Measurements from ENCODE around the gene BCR. TPM values are rescaled to one million over a fixed set of nuclear protein-coding genes. Genes with fewer than 3 reads are reported as not detected.

The BCR gene
- polyA plus RNA-seq, 1 donor (not counting 4 experiments of a cell fraction or from before 2014, with no cell fraction given): 25.8 TPM

- Histone ChIP-seq H3K9me1 (ENCODE audit: control insufficient read depth, extremely low read depth, insufficient read depth, low read length) (no peaks in the 10 kb centered on the region), H4K20me1 (ENCODE audit: control insufficient read depth, extremely low read depth, insufficient read depth, low read length) (no peaks in the 10 kb centered on the region), H3K9ac (ENCODE audit: control insufficient read depth, extremely low read depth, insufficient read depth, low read length) (no peak overlapping the region), H2AFZ (ENCODE audit: control insufficient read depth, low read length) (no peak overlapping the region), H3K4me1 (ENCODE audit: control insufficient read depth, extremely low read depth, insufficient read depth, low read length) (no peaks in the 10 kb centered on the region), H3K27ac (ENCODE audit: control insufficient read depth, insufficient read depth, low read length) (no peak overlapping the region), H3K9me3 (ENCODE audit: control insufficient read depth, low read depth, low read length) (no peaks in the 10 kb centered on the region), H3K27me3 (ENCODE audit: control insufficient read depth, extremely low read depth, insufficient read depth, low read length) (peaks cover 5% of the 10 kb centered on the region), H3K79me2 (ENCODE audit: control insufficient read depth, insufficient read depth, low read length) (no peaks in the 10 kb centered on the region), H3K36me3 (ENCODE audit: control insufficient read depth in 2 of 2, extremely low read depth in 1 of 2, insufficient read depth in 2 of 2, low read length in 2 of 2) (no peaks in the 10 kb centered on the region), H3K4me3 (ENCODE audit: control insufficient read depth in 2 of 3, extremely low read depth in 1 of 3, insufficient read depth in 2 of 3, low read depth in 1 of 3, low read length in 3 of 3) (no peak overlapping the region), H3K4me2 (ENCODE audit: control insufficient read depth, extremely low read depth, insufficient read depth, low read depth, low read length) (no peak overlapping the region)
- no peak for TF ChIP-seq CTCF (optimal IDR thresholded peaks at IDR 0.05 in 1 of 3, IDR thresholded peaks at IDR 0.05 in 1 of 3, conservative IDR thresholded peaks at IDR 0.05 in 1 of 3; ENCODE audit: extremely low read depth in 1 of 3, insufficient read depth in 2 of 3, low read length in 3 of 3)
- TF ChIP-seq EZH2 (IDR thresholded peaks at IDR 0.05; ENCODE audit: low read length): no peak
- DNase-seq (ENCODE audit: low read depth, low spot score) (no peak), FAIRE-seq (no peak)
- dilution Hi-C loops (cut with MboI; ENCODE audit: extremely low pct_ligation_motif_present, low sequenced_read_pairs): no loop called here
These were observed 184.1 kb downstream of the BCR start for GRCh38 chr22:23364389-23364788.

DNA sequence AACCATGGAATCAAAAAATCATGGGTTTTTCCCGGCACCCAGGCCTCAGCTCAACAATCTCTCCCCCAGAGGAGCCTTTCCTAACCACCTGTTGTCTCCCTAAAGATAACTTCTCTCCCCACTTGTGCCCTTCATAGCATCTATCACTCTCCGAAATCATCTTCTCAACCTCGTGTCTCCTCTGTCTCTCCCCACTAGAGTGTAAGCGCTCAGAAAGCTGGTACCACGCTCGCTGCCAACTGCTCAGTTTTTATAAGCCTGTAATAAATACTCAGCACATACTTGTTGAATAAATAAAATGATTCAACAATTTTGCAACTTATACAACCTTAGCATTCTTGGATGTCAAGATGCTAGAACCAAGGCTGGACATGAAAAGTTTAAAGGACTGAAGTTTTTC, 185.2 kb downstream of the BCR start:
- H3K4me2 ChIP-seq (ENCODE audit: control insufficient read depth, extremely low read depth, insufficient read depth, low read depth, low read length): no peak overlapping the region
- no peaks in the 10 kb centered on the region for H3K36me3 ChIP-seq (ENCODE audit: control insufficient read depth in 2 of 2, extremely low read depth in 1 of 2, insufficient read depth in 2 of 2, low read length in 2 of 2)
- FAIRE-seq (no peak), DNase-seq (ENCODE audit: low read depth, low spot score) (no peak)
- no peaks in the 10 kb centered on the region for H3K4me1 ChIP-seq (ENCODE audit: control insufficient read depth, extremely low read depth, insufficient read depth, low read length)
- no peaks in the 10 kb centered on the region for H3K79me2 ChIP-seq (ENCODE audit: control insufficient read depth, insufficient read depth, low read length)
- no peak overlapping the region for H3K4me3 ChIP-seq (ENCODE audit: control insufficient read depth in 2 of 3, extremely low read depth in 1 of 3, insufficient read depth in 2 of 3, low read depth in 1 of 3, low read length in 3 of 3)
- no peaks in the 10 kb centered on the region for H4K20me1 ChIP-seq (ENCODE audit: control insufficient read depth, extremely low read depth, insufficient read depth, low read length)
- dilution Hi-C loops (cut with MboI; ENCODE audit: extremely low pct_ligation_motif_present, low sequenced_read_pairs): no loop called here
- H3K9me1 ChIP-seq (ENCODE audit: control insufficient read depth, extremely low read depth, insufficient read depth, low read length): no peaks in the 10 kb centered on the region
- no peak overlapping the region for H3K9ac ChIP-seq (ENCODE audit: control insufficient read depth, extremely low read depth, insufficient read depth, low read length)
- no peak for TF ChIP-seq EZH2 (IDR thresholded peaks at IDR 0.05; ENCODE audit: low read length)
- no peak for TF ChIP-seq CTCF (optimal IDR thresholded peaks at IDR 0.05 in 1 of 3, IDR thresholded peaks at IDR 0.05 in 1 of 3, conservative IDR thresholded peaks at IDR 0.05 in 1 of 3; ENCODE audit: extremely low read depth in 1 of 3, insufficient read depth in 2 of 3, low read length in 3 of 3)
- no peaks in the 10 kb centered on the region for H3K9me3 ChIP-seq (ENCODE audit: control insufficient read depth, low read depth, low read length)
- H3K27me3 ChIP-seq (ENCODE audit: control insufficient read depth, extremely low read depth, insufficient read depth, low read length): peaks cover 12% of the 10 kb centered on the region
- no peak overlapping the region for H2AFZ ChIP-seq (ENCODE audit: control insufficient read depth, low read length)
- no peak overlapping the region for H3K27ac ChIP-seq (ENCODE audit: control insufficient read depth, insufficient read depth, low read length)
